DND-41 (cell line): ENCODE results near the gene RDH14.

Experiments
- ATAC-seq: fragments of 200-7000 bp; cut with Tn5 transposase; 3 replicates; pipeline ENCODE4 v1.9.1; 2021; ENCODE audit warnings: low read depth; ENCODE audit not compliant: insufficient read depth
- DNase-seq: peaks from one replicate; pipeline ENCODE4 v3.0.0-alpha.2; 2020
- H2AFZ ChIP-seq: 2 replicates; pipeline ENCODE4 v1.6.0; 2012; ENCODE audit warnings: low read depth, low read length
- H3K27ac ChIP-seq: 2 replicates; pipeline ENCODE4 v1.5.1; 2012; ENCODE audit warnings: low read length, inconsistent platforms
- H3K27me3 ChIP-seq: fragments of 200-600 bp; sonication (generic); 2 replicates; pipeline ENCODE4 v1.6.0; 2012; ENCODE audit warnings: low read length, mild to moderate bottlenecking, inconsistent platforms; ENCODE audit not compliant: insufficient read depth, poor library complexity
- H3K36me3 ChIP-seq: 2 replicates; pipeline ENCODE4 v1.5.1; 2012; ENCODE audit warnings: low read length, inconsistent platforms; ENCODE audit not compliant: insufficient read depth
- H3K4me1 ChIP-seq: 2 replicates; pipeline ENCODE4 v1.5.1; 2012; ENCODE audit warnings: mild to moderate bottlenecking, low read length; ENCODE audit not compliant: insufficient read depth
- H3K4me2 ChIP-seq: 2 replicates; pipeline ENCODE4 v1.6.0; 2012; ENCODE audit warnings: mild to moderate bottlenecking, moderate library complexity, low read length, inconsistent platforms; ENCODE audit not compliant: insufficient read depth
- H3K4me3 ChIP-seq, 2 experiments: fragments of 200-600 bp in 1 of 2; shearing (Covaris generic) in 1 of 2; 2 replicates each; pipeline ENCODE4 v1.5.1; 2012 to 2016; ENCODE audit warnings: inconsistent platforms in 2 of 2, low read length in 2 of 2, mild to moderate bottlenecking in 2 of 2, low read depth in 1 of 2, moderate library complexity in 1 of 2
- H3K79me2 ChIP-seq: 2 replicates; pipeline ENCODE4 v1.6.0; 2012; ENCODE audit warnings: low read length, inconsistent platforms; ENCODE audit not compliant: insufficient read depth
- H3K9ac ChIP-seq: 2 replicates; pipeline ENCODE4 v1.6.0; 2012; ENCODE audit warnings: low read depth, mild to moderate bottlenecking, inconsistent platforms, low read length, moderate library complexity
- H3K9me3 ChIP-seq: 2 replicates; pipeline ENCODE4 v1.5.1; 2012; ENCODE audit warnings: low read length, moderate library complexity, mild to moderate bottlenecking, inconsistent platforms; ENCODE audit not compliant: insufficient read depth, severe bottlenecking
- H4K20me1 ChIP-seq: 2 replicates; pipeline ENCODE4 v1.6.0; 2012; ENCODE audit warnings: low read length; ENCODE audit not compliant: insufficient read depth
- CTCF ChIP-seq: IDR thresholded peaks from 2 replicates; pipeline ENCODE4 v1.5.1; 2012; ENCODE audit warnings: borderline replicate concordance, low read length, moderate library complexity, mild to moderate bottlenecking; ENCODE audit not compliant: poor library complexity, severe bottlenecking; ENCODE audit errors: extremely low read depth
- EZH2 ChIP-seq: IDR thresholded peaks from 3 replicates; pipeline ENCODE4 v1.6.1; 2012; ENCODE audit warnings: borderline replicate concordance, low read depth, mild to moderate bottlenecking, moderate library complexity, low read length, inconsistent platforms; ENCODE audit not compliant: severe bottlenecking

The RDH14 gene

GRCh38 chr2:18527822-18528221 lies 32.6 kb downstream of the RDH14 start:
- Histone ChIP-seq H3K36me3 (no peaks in the 10 kb centered on the region), H3K27me3 (no peaks in the 10 kb centered on the region), H3K9me3 (no peaks in the 10 kb centered on the region), H3K4me3 (no peak overlapping the region), H3K27ac (no peak overlapping the region), H2AFZ (no peak overlapping the region), H3K4me2 (no peak overlapping the region), H3K9ac (no peak overlapping the region), H3K79me2 (no peaks in the 10 kb centered on the region), H3K4me1 (no peaks in the 10 kb centered on the region), H4K20me1 (no peaks in the 10 kb centered on the region)
- ATAC-seq (no peak), DNase-seq (no peak)
- no peak for TF ChIP-seq EZH2
- TF ChIP-seq CTCF, result no peak

- TF ChIP-seq CTCF (no peak), EZH2 (no peak)
- Histone ChIP-seq H3K9ac (no peak overlapping the region), H4K20me1 (no peaks in the 10 kb centered on the region), H3K27ac (no peak overlapping the region), H3K4me1 (no peaks in the 10 kb centered on the region), H2AFZ (no peak overlapping the region), H3K27me3 (no peaks in the 10 kb centered on the region), H3K4me2 (no peak overlapping the region), H3K79me2 (no peaks in the 10 kb centered on the region), H3K9me3 (no peaks in the 10 kb centered on the region), H3K4me3 (no peak overlapping the region), H3K36me3 (no peaks in the 10 kb centered on the region)
- no peak for ATAC-seq
- no peak for DNase-seq
Observed at GRCh38 chr2:18527326-18527725, 33.1 kb downstream of the RDH14 start.

GRCh38 chr2:18526429-18526828 lies 34.0 kb downstream of the RDH14 start:
- no peak overlapping the region for H3K4me3 ChIP-seq
- no peaks in the 10 kb centered on the region for H3K9me3 ChIP-seq
- H3K79me2 ChIP-seq, result no peaks in the 10 kb centered on the region
- TF ChIP-seq CTCF (no peak), EZH2 (no peak)
- no peaks in the 10 kb centered on the region for H3K36me3 ChIP-seq
- DNase-seq (no peak), ATAC-seq (no peak)
- H3K27me3 ChIP-seq, result no peaks in the 10 kb centered on the region
- no peaks in the 10 kb centered on the region for H3K4me1 ChIP-seq
- H2AFZ ChIP-seq, result no peak overlapping the region
- H3K27ac ChIP-seq, result no peak overlapping the region
- no peaks in the 10 kb centered on the region for H4K20me1 ChIP-seq
- H3K4me2 ChIP-seq, result no peak overlapping the region
- H3K9ac ChIP-seq, result no peak overlapping the region

- Histone ChIP-seq H3K36me3 (no peaks in the 10 kb centered on the region), H3K4me2 (no peak overlapping the region), H3K9ac (no peak overlapping the region), H3K9me3 (no peaks in the 10 kb centered on the region), H3K4me1 (no peaks in the 10 kb centered on the region), H4K20me1 (no peaks in the 10 kb centered on the region), H2AFZ (no peak overlapping the region), H3K27ac (no peak overlapping the region), H3K27me3 (no peaks in the 10 kb centered on the region), H3K4me3 (no peak overlapping the region), H3K79me2 (no peaks in the 10 kb centered on the region)
- TF ChIP-seq EZH2, result no peak
- no peak for TF ChIP-seq CTCF
- ATAC-seq (no peak), DNase-seq (no peak)
Observed at GRCh38 chr2:18525852-18526251, 34.6 kb downstream of the RDH14 start.
